Endodermal cell (in vitro differentiated cells): ENCODE measurements around the gene G6PD. TPM values are rescaled to one million over a fixed set of nuclear protein-coding genes. Genes with fewer than 3 reads are reported as not detected.
"Not testable (repeated sequence)": the region's sequence is repeated elsewhere in the genome, so short reads cannot be mapped to it uniquely, and the experiment has no call there.

Experiments
- DNase-seq: peaks from one replicate; pipeline ENCODE4 v3.0.0-alpha.2; 2017
- H3K27ac ChIP-seq: 2 replicates; pipeline ENCODE4 v1.5.1; 2013; ENCODE audit warnings: mild to moderate bottlenecking, low read depth, low read length, moderate library complexity
- H3K27me3 ChIP-seq: 2 replicates; pipeline ENCODE4 v1.6.1; 2013; ENCODE audit warnings: mild to moderate bottlenecking, low read length, moderate library complexity; ENCODE audit not compliant: insufficient read depth, control insufficient read depth, poor library complexity, severe bottlenecking
- H3K36me3 ChIP-seq: 2 replicates; pipeline ENCODE4 v1.7.0; 2013; ENCODE audit warnings: mild to moderate bottlenecking, low read length, moderate library complexity; ENCODE audit not compliant: control insufficient read depth, insufficient read depth
- H3K4me1 ChIP-seq: one replicate; pipeline ENCODE4 v1.7.0; 2013; ENCODE audit warnings: low read length; ENCODE audit not compliant: control insufficient read depth, insufficient read depth
- H3K4me3 ChIP-seq: 2 replicates; pipeline ENCODE4 v1.5.1; 2013; ENCODE audit warnings: mild to moderate bottlenecking, low read length, moderate library complexity
- H3K9ac ChIP-seq: 2 replicates; pipeline ENCODE4 v1.6.1; 2013; ENCODE audit warnings: mild to moderate bottlenecking, low read length, moderate library complexity; ENCODE audit not compliant: poor library complexity, severe bottlenecking; ENCODE audit errors: extremely low read depth
- H3K9me3 ChIP-seq: 2 replicates; pipeline ENCODE4 v1.6.1; 2013; ENCODE audit warnings: mild to moderate bottlenecking, low read length, moderate library complexity; ENCODE audit not compliant: control insufficient read depth
- H3K27ac Mint-ChIP-seq: 2 replicates; pipeline ENCODE4 v1.8.0; 2020; ENCODE audit warnings: mixed read lengths
- H3K27me3 Mint-ChIP-seq: 2 replicates; pipeline ENCODE4 v1.8.0; 2021; ENCODE audit warnings: mild to moderate bottlenecking, mixed read lengths; ENCODE audit not compliant: insufficient read depth
- H3K36me3 Mint-ChIP-seq: 2 replicates; pipeline ENCODE4 v1.8.0; 2020; ENCODE audit warnings: low read depth, mixed read lengths
- H3K4me1 Mint-ChIP-seq: 2 replicates; pipeline ENCODE4 v1.8.0; 2020; ENCODE audit warnings: mixed read lengths
- H3K4me3 Mint-ChIP-seq: 2 replicates; pipeline ENCODE4 v1.8.0; 2020; ENCODE audit warnings: mild to moderate bottlenecking, moderate library complexity, mixed read lengths
- H3K9me3 Mint-ChIP-seq: 2 replicates; pipeline ENCODE4 v1.8.0; 2020; ENCODE audit warnings: mild to moderate bottlenecking, mixed read lengths
- CTCF ChIP-seq: fragments of 200-600 bp; sonication (generic); conservative IDR thresholded peaks from 2 replicates; pipeline ENCODE4 v1.5.0; 2021; ENCODE audit warnings: antibody characterized with exemption, mild to moderate bottlenecking
- WGBS, 2 experiments: methylation state at CpG; one replicate each; pipeline versions ENCODE4 v1.1.5 to v1.1.7; 2013; ENCODE audit warnings: missing lambda C conversion rate in 2 of 2, mixed read lengths in 1 of 2; ENCODE audit not compliant: insufficient coverage in 1 of 2, insufficient read length in 1 of 2; 5-methylcytosine and 5-hydroxymethylcytosine counted together
- total RNA-seq, 2 donors: library from RNA; stranded (reverse); fragmentation: NEBNext Ultra II Directional in 1 of 2; extraction: Animal tissue kit (Norgen Biotek cat#: 25700) in 1 of 2; gene quantifications; 2 replicates in 1 of 2; 3 replicates in 1 of 2; pipeline ENCODE4 v1.2.1, GENCODE V29; 2021

G6PD gene
- total RNA-seq, 2 donors from 2014 or later: 71.7 to 81.4 TPM

GRCh38 chrX:154541896-154542722, 4.5 kb downstream of the G6PD start:
- H3K4me3 ChIP-seq: no peak overlapping the region
- WGBS, 2 experiments: 92 to 100% methylated on average over 1 to 12 of the region's 12 CpGs
- peak overlapping the region; percentile 17 for H3K27ac Mint-ChIP-seq
- no peaks in the 10 kb centered on the region for H3K9me3 ChIP-seq
- H3K36me3 ChIP-seq: peaks cover 13% of the 10 kb centered on the region
- H3K9me3 Mint-ChIP-seq: peaks cover 55% of the 10 kb centered on the region
- DNase-seq: no peak
- H3K4me3 Mint-ChIP-seq: no peak overlapping the region
- H3K9ac ChIP-seq: no peak overlapping the region
- no peak overlapping the region for H3K27ac ChIP-seq
- H3K4me1 ChIP-seq: no peaks in the 10 kb centered on the region
- no peaks in the 10 kb centered on the region for H3K27me3 Mint-ChIP-seq
- TF ChIP-seq CTCF: no peak
- peaks cover 4% of the 10 kb centered on the region for H3K4me1 Mint-ChIP-seq
- peaks cover 25% of the 10 kb centered on the region for H3K36me3 Mint-ChIP-seq
- H3K27me3 ChIP-seq: no peaks in the 10 kb centered on the region

GRCh38 chrX:154541589-154541895, 5.1 kb downstream of the G6PD start:
- H3K36me3 Mint-ChIP-seq: peaks cover 25% of the 10 kb centered on the region
- peaks cover 55% of the 10 kb centered on the region for H3K9me3 Mint-ChIP-seq
- Histone ChIP-seq H3K9ac (no peak overlapping the region), H3K27me3 (no peaks in the 10 kb centered on the region), H3K27ac (no peak overlapping the region), H3K36me3 (peaks cover 13% of the 10 kb centered on the region), H3K9me3 (no peaks in the 10 kb centered on the region), H3K4me1 (no peaks in the 10 kb centered on the region), H3K4me3 (no peak overlapping the region)
- H3K4me1 Mint-ChIP-seq: peaks cover 4% of the 10 kb centered on the region
- no peaks in the 10 kb centered on the region for H3K27me3 Mint-ChIP-seq
- H3K4me3 Mint-ChIP-seq: no peak overlapping the region
- TF ChIP-seq CTCF: no peak
- DNase-seq: no peak
- 86 to 88% methylated on average over 3 to 5 of the region's 5 CpGs for WGBS, 2 experiments
- H3K27ac Mint-ChIP-seq: no peak overlapping the region

- Mint-ChIP-seq H3K36me3 (peaks cover 25% of the 10 kb centered on the region), H3K27ac (no peak overlapping the region), H3K4me1 (peaks cover 1% of the 10 kb centered on the region), H3K4me3 (no peak overlapping the region), H3K27me3 (no peaks in the 10 kb centered on the region), H3K9me3 (peaks cover 54% of the 10 kb centered on the region)
- no peak for DNase-seq
- Histone ChIP-seq H3K4me3 (no peak overlapping the region), H3K36me3 (peaks cover 13% of the 10 kb centered on the region), H3K27me3 (no peaks in the 10 kb centered on the region), H3K9me3 (no peaks in the 10 kb centered on the region), H3K9ac (no peak overlapping the region), H3K27ac (no peak overlapping the region), H3K4me1 (no peaks in the 10 kb centered on the region)
- TF ChIP-seq CTCF: no peak
- WGBS, 2 experiments: 96 to 100% methylated on average over 3 to 19 of the region's 19 CpGs
Observed at GRCh38 chrX:154540897-154541535, 5.6 kb downstream of the G6PD start.

- H3K4me1 Mint-ChIP-seq, H3K27ac Mint-ChIP-seq, H3K9ac ChIP-seq, H3K27me3 ChIP-seq, DNase-seq, H3K4me1 ChIP-seq, H3K9me3 ChIP-seq, H3K27ac ChIP-seq, H3K4me3 ChIP-seq, H3K4me3 Mint-ChIP-seq, H3K27me3 Mint-ChIP-seq: not testable (repeated sequence)
- WGBS, 2 experiments: 96 to 100% methylated on average over 3 to 7 of the region's 7 CpGs
- Mint-ChIP-seq H3K9me3 (peaks cover 55% of the 10 kb centered on the region), H3K36me3 (peaks cover 24% of the 10 kb centered on the region)
- peaks cover 12% of the 10 kb centered on the region for H3K36me3 ChIP-seq
Observed at GRCh38 chrX:154540365-154540764, 6.3 kb downstream of the G6PD start.
